T47D (cell line): ENCODE data around the gene S100A2.
A peak's percentile ranks its signal among the peaks of the same experiment; 100 is the strongest.

Source experiments
- DNase-seq, 2 experiments: peaks; one replicate each; pipeline versions ENCODE4 v3.0.0 to v3.0.0-alpha.2; 2011 to 2012; ENCODE audit warnings: low read depth in 1 of 2, low spot score in 1 of 2
- JUND ChIP-seq: IDR thresholded peaks from 2 replicates; pipeline ENCODE4 v1.6.1; 2012; ENCODE audit warnings: low read depth
- in situ Hi-C: cut with HindIII; loops from 2 replicates; pipeline ENCODE4 v1.10.0; 2016; ENCODE audit warnings: low sequenced_read_pairs, low pct_unique_long_range_greater_than_20kb

The S100A2 gene

GRCh38 chr1:153553830-153554541 is 11.7 kb downstream of the S100A2 start:
- no peak for DNase-seq
- TF ChIP-seq JUND, result no peak
- in situ Hi-C loops, result no loop called here

GRCh38 chr1:153553096-153553495 is 12.5 kb downstream of the S100A2 start:
- in situ Hi-C loops, result no loop called here
- DNase-seq, result no peak
- TF ChIP-seq JUND, result no peak

- DNase-seq, result peak in 1 of 2 experiments; percentile 36
- no peak for TF ChIP-seq JUND
- in situ Hi-C loops, result no loop called here
Measured at GRCh38 chr1:153552335-153552734, 13.3 kb downstream of the S100A2 start.

GRCh38 chr1:153550827-153551500 is 14.7 kb downstream of the S100A2 start:
- no peak for DNase-seq
- in situ Hi-C loops, result no loop called here
- TF ChIP-seq JUND, result no peak

GRCh38 chr1:153550398-153550758 is 15.3 kb downstream of the S100A2 start:
- DNase-seq, result no peak
- TF ChIP-seq JUND, result no peak
- in situ Hi-C loops, result no loop called here

GRCh38 chr1:153549741-153550397 is 15.8 kb downstream of the S100A2 start:
- TF ChIP-seq JUND, result no peak
- in situ Hi-C loops, result no loop called here
- no peak for DNase-seq

GRCh38 chr1:153548722-153549688 is 16.6 kb downstream of the S100A2 start, which contains the start of gene S100A3:
Gene S100A3, minus strand, starts transcription at chr1:153549258. Its CDS starts 773 bp downstream, at chr1:153548485.
- in situ Hi-C loops, result no loop called here
- no peak for DNase-seq
- no peak for TF ChIP-seq JUND

GRCh38 chr1:153547560-153548551 is 17.8 kb downstream of the S100A2 start:
- no peak for DNase-seq
- no peak for TF ChIP-seq JUND
- in situ Hi-C loops, result no loop called here

- no peak for TF ChIP-seq JUND
- no peak for DNase-seq
- in situ Hi-C loops, result no loop called here
Measured at GRCh38 chr1:153546796-153547559, 18.7 kb downstream of the S100A2 start.

- in situ Hi-C loops, result no loop called here
- no peak for DNase-seq
- TF ChIP-seq JUND, result no peak
Measured at GRCh38 chr1:153546371-153546770, 19.3 kb downstream of the S100A2 start.
